Measurements from ENCODE around the gene PIGC.

The PIGC gene

GRCh38 chr1:172477741-172478140 is 33.9 kb upstream of the PIGC start:
- Histone ChIP-seq H2BK120ac (ENCODE audit: low read depth, low read length) (no peak overlapping the region), H2BK12ac (ENCODE audit: low read length in 2 of 2) (no peak overlapping the region), H2AFZ (ENCODE audit: low read depth, low read length) (no peak overlapping the region), H3K4me2 (ENCODE audit: low read length, poor library complexity, severe bottlenecking) (no peak overlapping the region), H2BK5ac (ENCODE audit: low read depth, low read length, poor library complexity, severe bottlenecking) (no peak overlapping the region), H3K9me3 (ENCODE audit: control insufficient read depth, low read length) (no peaks in the 10 kb centered on the region), H3K36me3 (ENCODE audit: control insufficient read depth in 1 of 2, insufficient read depth in 2 of 2, low read depth in 1 of 2, low read length in 2 of 2) (no peaks in the 10 kb centered on the region), H3K4ac (ENCODE audit: low read depth in 1 of 2, low read length in 2 of 2) (no peak overlapping the region), H3K27me3 (ENCODE audit: control insufficient read depth in 1 of 2, insufficient read depth in 1 of 2, low read length in 2 of 2) (peaks cover 0 to 7% of the 10 kb centered on the region in 2 experiments), H3K79me1 (replicated peaks; ENCODE audit: low read length, poor library complexity, severe bottlenecking) (no peaks in the 10 kb centered on the region), H3K4me3 (ENCODE audit: insufficient read depth in 1 of 2, low read depth in 1 of 2, low read length in 2 of 2) (no peak overlapping the region), H2AK5ac (ENCODE audit: low read length, severe bottlenecking) (no peak overlapping the region), H3K18ac (ENCODE audit: low read depth in 1 of 2, low read length in 2 of 2) (no peak overlapping the region), H3K27ac (ENCODE audit: low read length, poor library complexity, severe bottlenecking) (no peak overlapping the region), H4K91ac (ENCODE audit: low read length) (no peak overlapping the region), H3K14ac (ENCODE audit: low read length in 2 of 2) (no peak overlapping the region), H3K4me1 (ENCODE audit: control insufficient read depth, insufficient read depth, low read depth, low read length) (peaks cover 4% of the 10 kb centered on the region), H3K23ac (ENCODE audit: low read length in 2 of 2) (no peak overlapping the region), H3K9ac (ENCODE audit: low read length) (no peak overlapping the region), H4K8ac (ENCODE audit: low read length) (no peak overlapping the region), H2BK15ac (ENCODE audit: low read depth, poor library complexity, severe bottlenecking) (no peak overlapping the region)
- no peak for DNase-seq
- 94% methylated on average over 1 of the region's 1 CpG for WGBS

DNA sequence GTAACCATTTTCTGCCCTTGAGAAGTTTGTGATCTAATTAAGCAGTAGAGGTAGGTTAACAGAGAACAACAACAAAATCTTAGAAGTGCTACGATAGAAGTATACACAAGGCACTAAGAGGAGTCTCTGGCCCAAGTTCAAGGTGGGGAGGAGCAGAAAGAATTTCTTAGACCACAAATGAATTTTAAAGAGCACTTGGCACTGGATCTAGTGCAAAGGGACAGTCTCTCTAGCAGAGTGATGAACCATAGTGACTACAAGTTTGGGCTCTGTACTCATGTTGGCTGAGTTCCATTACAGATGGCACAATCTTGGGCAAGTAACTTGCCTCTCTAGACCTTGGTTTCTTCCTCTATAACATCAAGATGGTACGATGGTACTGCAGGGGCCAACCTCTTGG is 33.3 kb upstream of the PIGC start:
- Histone ChIP-seq H2BK120ac (ENCODE audit: low read depth, low read length) (no peak overlapping the region), H3K4ac (ENCODE audit: low read depth in 1 of 2, low read length in 2 of 2) (no peak overlapping the region)
- WGBS, result 94% methylated on average over 1 of the region's 2 CpGs

GRCh38 chr1:172476218-172476811 is 32.4 kb upstream of the PIGC start:
- WGBS, result 78% methylated on average over 3 of the region's 4 CpGs
- no peak overlapping the region for H3K18ac ChIP-seq (ENCODE audit: low read depth in 1 of 2, low read length in 2 of 2)
- H2AK5ac ChIP-seq (ENCODE audit: low read length, severe bottlenecking), result no peak overlapping the region
- peak overlapping the region; percentile 5 for H4K8ac ChIP-seq (ENCODE audit: low read length)
- no peak overlapping the region for H4K91ac ChIP-seq (ENCODE audit: low read length)
- H3K9ac ChIP-seq (ENCODE audit: low read length), result no peak overlapping the region
- H3K36me3 ChIP-seq (ENCODE audit: control insufficient read depth in 1 of 2, insufficient read depth in 2 of 2, low read depth in 1 of 2, low read length in 2 of 2), result no peaks in the 10 kb centered on the region
- no peak overlapping the region for H2AFZ ChIP-seq (ENCODE audit: low read depth, low read length)
- no peaks in the 10 kb centered on the region for H3K79me1 ChIP-seq (replicated peaks; ENCODE audit: low read length, poor library complexity, severe bottlenecking)
- H3K27ac ChIP-seq (ENCODE audit: low read length, poor library complexity, severe bottlenecking), result peak overlapping the region; percentile 32
- no peak overlapping the region for H2BK12ac ChIP-seq (ENCODE audit: low read length in 2 of 2)
- H3K27me3 ChIP-seq (ENCODE audit: control insufficient read depth in 1 of 2, insufficient read depth in 1 of 2, low read length in 2 of 2), result peaks cover 0 to 7% of the 10 kb centered on the region in 2 experiments
- H3K23ac ChIP-seq (ENCODE audit: low read length in 2 of 2), result no peak overlapping the region
- H2BK15ac ChIP-seq (ENCODE audit: low read depth, poor library complexity, severe bottlenecking), result peak overlapping the region; percentile 48
- no peak overlapping the region for H3K4ac ChIP-seq (ENCODE audit: low read depth in 1 of 2, low read length in 2 of 2)
- no peak for DNase-seq
- H3K14ac ChIP-seq (ENCODE audit: low read length in 2 of 2), result no peak overlapping the region
- no peaks in the 10 kb centered on the region for H3K9me3 ChIP-seq (ENCODE audit: control insufficient read depth, low read length)
- H3K4me1 ChIP-seq (ENCODE audit: control insufficient read depth, insufficient read depth, low read depth, low read length), result peaks cover 3% of the 10 kb centered on the region
- no peak overlapping the region for H2BK120ac ChIP-seq (ENCODE audit: low read depth, low read length)
- no peak overlapping the region for H3K4me3 ChIP-seq (ENCODE audit: insufficient read depth in 1 of 2, low read depth in 1 of 2, low read length in 2 of 2)
- H2BK5ac ChIP-seq (ENCODE audit: low read depth, low read length, poor library complexity, severe bottlenecking), result no peak overlapping the region
- H3K4me2 ChIP-seq (ENCODE audit: low read length, poor library complexity, severe bottlenecking), result no peak overlapping the region

More for the DNA sequence above, 33.3 kb upstream of the PIGC start:
- no peak overlapping the region for H3K4me3 ChIP-seq (ENCODE audit: insufficient read depth in 1 of 2, low read depth in 1 of 2, low read length in 2 of 2)
- peaks cover 3% of the 10 kb centered on the region for H3K4me1 ChIP-seq (ENCODE audit: control insufficient read depth, insufficient read depth, low read depth, low read length)
- H3K27ac ChIP-seq (ENCODE audit: low read length, poor library complexity, severe bottlenecking), result no peak overlapping the region
- no peak overlapping the region for H2BK15ac ChIP-seq (ENCODE audit: low read depth, poor library complexity, severe bottlenecking)
- no peak overlapping the region for H3K14ac ChIP-seq (ENCODE audit: low read length in 2 of 2)
- H3K9me3 ChIP-seq (ENCODE audit: control insufficient read depth, low read length), result no peaks in the 10 kb centered on the region
- peak overlapping the region; percentile 31 for H2AK5ac ChIP-seq (ENCODE audit: low read length, severe bottlenecking)
- no peak overlapping the region for H2BK12ac ChIP-seq (ENCODE audit: low read length in 2 of 2)
- no peak overlapping the region for H2AFZ ChIP-seq (ENCODE audit: low read depth, low read length)
- H3K36me3 ChIP-seq (ENCODE audit: control insufficient read depth in 1 of 2, insufficient read depth in 2 of 2, low read depth in 1 of 2, low read length in 2 of 2), result no peaks in the 10 kb centered on the region
- no peak overlapping the region for H4K91ac ChIP-seq (ENCODE audit: low read length)
- H2BK5ac ChIP-seq (ENCODE audit: low read depth, low read length, poor library complexity, severe bottlenecking), result no peak overlapping the region
- peaks cover 0 to 7% of the 10 kb centered on the region in 2 experiments for H3K27me3 ChIP-seq (ENCODE audit: control insufficient read depth in 1 of 2, insufficient read depth in 1 of 2, low read length in 2 of 2)
- H3K79me1 ChIP-seq (replicated peaks; ENCODE audit: low read length, poor library complexity, severe bottlenecking), result no peaks in the 10 kb centered on the region
- no peak overlapping the region for H3K23ac ChIP-seq (ENCODE audit: low read length in 2 of 2)
- DNase-seq, result no peak
- no peak overlapping the region for H3K9ac ChIP-seq (ENCODE audit: low read length)
- no peak overlapping the region for H4K8ac ChIP-seq (ENCODE audit: low read length)
- H3K4me2 ChIP-seq (ENCODE audit: low read length, poor library complexity, severe bottlenecking), result no peak overlapping the region
- no peak overlapping the region for H3K18ac ChIP-seq (ENCODE audit: low read depth in 1 of 2, low read length in 2 of 2)

DNA sequence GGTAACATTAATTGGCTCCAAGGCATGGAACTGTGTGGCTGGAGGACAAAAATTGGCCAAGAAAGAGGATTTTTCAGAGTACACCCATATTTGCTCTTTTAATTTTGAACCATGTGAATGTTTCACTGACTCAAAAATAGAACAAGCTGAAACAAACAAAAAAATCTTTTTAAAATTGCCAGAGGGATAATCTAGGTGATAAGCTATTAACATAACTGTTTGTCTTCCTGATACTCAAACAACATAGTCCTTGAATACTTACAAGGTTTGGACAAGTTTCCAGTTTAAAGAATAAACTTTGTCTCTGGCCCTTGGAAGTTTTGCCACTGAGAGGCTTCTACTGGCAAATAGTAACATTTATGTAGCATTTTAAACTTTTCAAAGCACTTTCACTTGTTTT is 30.0 kb upstream of the PIGC start:
- Histone ChIP-seq H4K8ac (ENCODE audit: low read length) (no peak overlapping the region), H3K9me3 (ENCODE audit: control insufficient read depth, low read length) (no peaks in the 10 kb centered on the region), H3K36me3 (ENCODE audit: control insufficient read depth in 1 of 2, insufficient read depth in 2 of 2, low read depth in 1 of 2, low read length in 2 of 2) (no peaks in the 10 kb centered on the region), H3K4ac (ENCODE audit: low read depth in 1 of 2, low read length in 2 of 2) (no peak overlapping the region), H3K4me2 (ENCODE audit: low read length, poor library complexity, severe bottlenecking) (no peak overlapping the region), H3K23ac (ENCODE audit: low read length in 2 of 2) (no peak overlapping the region), H3K18ac (ENCODE audit: low read depth in 1 of 2, low read length in 2 of 2) (no peak overlapping the region), H2BK120ac (ENCODE audit: low read depth, low read length) (no peak overlapping the region), H2AFZ (ENCODE audit: low read depth, low read length) (no peak overlapping the region), H3K9ac (ENCODE audit: low read length) (no peak overlapping the region), H3K4me1 (ENCODE audit: control insufficient read depth, insufficient read depth, low read depth, low read length) (peaks cover 3% of the 10 kb centered on the region), H3K79me1 (replicated peaks; ENCODE audit: low read length, poor library complexity, severe bottlenecking) (no peaks in the 10 kb centered on the region), H2AK5ac (ENCODE audit: low read length, severe bottlenecking) (no peak overlapping the region), H3K27ac (ENCODE audit: low read length, poor library complexity, severe bottlenecking) (no peak overlapping the region), H3K27me3 (ENCODE audit: control insufficient read depth in 1 of 2, insufficient read depth in 1 of 2, low read length in 2 of 2) (no peaks in the 10 kb centered on the region), H4K91ac (ENCODE audit: low read length) (no peak overlapping the region), H2BK15ac (ENCODE audit: low read depth, poor library complexity, severe bottlenecking) (no peak overlapping the region), H2BK12ac (ENCODE audit: low read length in 2 of 2) (no peak overlapping the region), H3K4me3 (ENCODE audit: insufficient read depth in 1 of 2, low read depth in 1 of 2, low read length in 2 of 2) (no peak overlapping the region), H3K14ac (ENCODE audit: low read length in 2 of 2) (no peak overlapping the region), H2BK5ac (ENCODE audit: low read depth, low read length, poor library complexity, severe bottlenecking) (no peak overlapping the region)
- no peak for DNase-seq
